Suprapubic skin (tissue), 4 donors: Measurements from ENCODE around the gene PAM16.

Experiments
- CTCF ChIP-seq, 2 donors: fragments of 200-600 bp in 1 of 2; fragments of 450-650 bp in 1 of 2; sonication (generic) in 1 of 2; IDR thresholded peaks; one replicate each; pipeline ENCODE4 v1.5.1; 2016 to 2019; ENCODE audit warnings: antibody characterized with exemption in 2 of 2, mild to moderate bottlenecking in 1 of 2, moderate library complexity in 1 of 2
- POLR2A ChIP-seq, 2 donors: fragments of 450-650 bp; IDR thresholded peaks; one replicate each; pipeline ENCODE4 v1.6.1; 2017; ENCODE audit warnings: antibody characterized with exemption in 2 of 2, mild to moderate bottlenecking in 2 of 2, moderate library complexity in 2 of 2
- POLR2AphosphoS5 ChIP-seq, 3 donors: sonication (generic); formaldehyde crosslinking; IDR thresholded peaks; one replicate each; pipeline ENCODE4 v1.6.1; 2017; ENCODE audit warnings: antibody characterized with exemption in 3 of 3

GRCh38 chr16:4377573-4378154, 26.5 kb upstream of the PAM16 start:
- TF ChIP-seq CTCF (IDR thresholded peaks at IDR 0.05): peak in 1 of 2 donors; percentile 10
- TF ChIP-seq POLR2A (IDR thresholded peaks at IDR 0.05): no peak
- no peak for TF ChIP-seq POLR2AphosphoS5 (IDR thresholded peaks at IDR 0.05)
